ENCODE measurements around the gene HDHD2.

Gene HDHD2

DNA sequence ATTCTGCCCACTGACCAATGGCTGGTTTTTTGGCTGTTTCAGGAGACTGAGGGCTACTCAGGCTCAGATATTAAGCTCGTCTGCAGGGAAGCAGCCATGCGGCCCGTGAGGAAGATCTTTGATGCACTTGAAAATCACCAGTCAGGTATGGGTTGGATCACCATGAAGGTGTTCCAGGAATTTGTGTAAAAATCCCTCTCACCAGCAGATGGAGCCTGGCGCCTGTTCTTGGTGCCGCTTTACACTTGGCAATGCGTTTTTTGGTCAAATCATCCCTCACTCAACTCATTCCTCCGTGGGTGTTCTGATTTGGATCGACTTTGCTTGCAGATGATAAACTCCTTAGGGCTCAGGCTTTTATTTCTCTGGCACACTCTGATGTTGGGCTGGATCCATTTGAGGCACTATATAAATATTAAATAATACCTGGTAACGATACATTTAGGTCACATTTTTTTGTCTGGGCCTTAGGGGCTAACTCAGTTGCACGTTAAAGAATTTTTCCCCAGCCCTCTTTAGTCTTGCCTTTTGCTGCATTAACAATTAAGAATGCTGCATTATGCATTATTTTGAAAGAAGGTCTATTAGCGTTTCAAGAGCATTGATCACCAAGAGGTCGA is 50.0 kb downstream of the HDHD2 start:
- Histone ChIP-seq H3K36me3 (ENCODE audit: control insufficient read depth, insufficient read depth, low read length) (no peaks in the 10 kb centered on the region), H3K9ac (ENCODE audit: low read depth, low read length) (no peak overlapping the region), H3K4me1 (ENCODE audit: control insufficient read depth, insufficient read depth, low read length) (no peaks in the 10 kb centered on the region), H3K27me3 (ENCODE audit: control insufficient read depth, insufficient read depth, low read length) (no peaks in the 10 kb centered on the region), H3K9me3 (ENCODE audit: control insufficient read depth, insufficient read depth, low read length) (no peaks in the 10 kb centered on the region), H3K4me3 (ENCODE audit: low read depth, low read length) (no peak overlapping the region)

DNA sequence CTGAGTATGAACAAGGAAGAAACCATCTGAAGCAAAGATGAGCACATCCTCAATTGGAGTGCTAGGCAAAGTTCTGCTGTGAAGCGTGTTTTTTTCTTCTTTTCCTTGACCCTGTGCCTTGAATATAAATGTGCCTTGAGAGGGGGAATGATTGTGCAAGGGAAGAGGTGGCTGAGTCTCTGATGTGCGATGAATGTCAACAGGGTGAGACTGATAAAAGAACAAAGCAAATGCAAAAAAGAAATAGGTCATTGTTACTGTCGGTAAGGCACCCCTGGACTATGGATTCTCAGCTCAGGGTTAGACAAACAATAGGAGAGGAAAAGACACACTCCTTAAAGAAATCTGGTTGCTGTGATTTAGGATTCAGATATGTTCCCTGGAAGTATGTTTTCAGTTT is 54.5 kb downstream of the HDHD2 start:
- Histone ChIP-seq H3K4me3 (ENCODE audit: low read depth, low read length) (no peak overlapping the region), H3K27me3 (ENCODE audit: control insufficient read depth, insufficient read depth, low read length) (no peaks in the 10 kb centered on the region), H3K9me3 (ENCODE audit: control insufficient read depth, insufficient read depth, low read length) (no peaks in the 10 kb centered on the region), H3K9ac (ENCODE audit: low read depth, low read length) (peak overlapping the region; percentile 1), H3K4me1 (ENCODE audit: control insufficient read depth, insufficient read depth, low read length) (no peaks in the 10 kb centered on the region), H3K36me3 (ENCODE audit: control insufficient read depth, insufficient read depth, low read length) (no peaks in the 10 kb centered on the region)

DNA sequence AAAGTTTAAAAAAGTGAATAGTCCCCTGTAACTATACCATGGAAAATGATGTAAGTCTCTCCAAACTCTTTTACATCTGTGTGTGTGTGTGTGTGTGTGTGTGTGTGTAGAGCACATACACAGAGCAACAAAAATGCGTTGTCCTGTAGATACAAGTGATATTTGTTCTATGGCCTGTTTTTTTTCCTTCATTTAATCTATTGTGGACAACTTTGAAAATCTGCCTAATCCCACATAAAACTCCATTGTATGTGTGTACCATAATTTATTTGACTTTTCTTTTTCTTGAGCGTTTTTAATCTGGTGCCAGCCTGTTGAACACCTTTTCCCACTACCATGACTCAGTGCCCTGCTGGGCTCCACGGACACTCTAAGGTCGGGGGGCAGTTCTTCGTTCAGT is 62.6 kb downstream of the HDHD2 start:
- Histone ChIP-seq H3K27me3 (ENCODE audit: control insufficient read depth, insufficient read depth, low read length) (no peaks in the 10 kb centered on the region), H3K4me3 (ENCODE audit: low read depth, low read length) (no peak overlapping the region), H3K9me3 (ENCODE audit: control insufficient read depth, insufficient read depth, low read length) (no peaks in the 10 kb centered on the region), H3K9ac (ENCODE audit: low read depth, low read length) (no peak overlapping the region), H3K4me1 (ENCODE audit: control insufficient read depth, insufficient read depth, low read length) (no peaks in the 10 kb centered on the region), H3K36me3 (ENCODE audit: control insufficient read depth, insufficient read depth, low read length) (no peaks in the 10 kb centered on the region)

DNA sequence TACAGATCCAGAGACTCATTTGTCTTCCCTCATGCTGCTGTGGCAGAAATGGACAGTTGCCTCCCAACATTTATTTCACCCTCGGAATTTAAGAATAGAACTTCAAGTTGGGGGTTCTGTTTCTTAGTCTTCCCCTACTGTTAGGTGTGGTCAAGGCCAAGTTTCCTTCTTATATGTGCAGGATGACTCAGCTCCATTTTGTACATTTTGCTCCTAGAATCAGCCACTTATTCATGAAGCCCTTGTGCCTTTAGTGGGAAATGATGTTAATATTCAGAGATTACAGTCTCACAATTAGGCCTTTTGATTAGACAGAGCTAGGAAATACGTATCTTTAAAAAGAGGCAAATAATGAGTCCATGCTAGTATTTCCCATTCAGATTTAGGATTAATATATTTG is 68.7 kb downstream of the HDHD2 start:
- Histone ChIP-seq H3K4me3 (ENCODE audit: low read depth, low read length) (no peak overlapping the region), H3K27me3 (ENCODE audit: control insufficient read depth, insufficient read depth, low read length) (no peaks in the 10 kb centered on the region), H3K4me1 (ENCODE audit: control insufficient read depth, insufficient read depth, low read length) (no peaks in the 10 kb centered on the region), H3K9me3 (ENCODE audit: control insufficient read depth, insufficient read depth, low read length) (no peaks in the 10 kb centered on the region), H3K9ac (ENCODE audit: low read depth, low read length) (no peak overlapping the region), H3K36me3 (ENCODE audit: control insufficient read depth, insufficient read depth, low read length) (no peaks in the 10 kb centered on the region)

DNA sequence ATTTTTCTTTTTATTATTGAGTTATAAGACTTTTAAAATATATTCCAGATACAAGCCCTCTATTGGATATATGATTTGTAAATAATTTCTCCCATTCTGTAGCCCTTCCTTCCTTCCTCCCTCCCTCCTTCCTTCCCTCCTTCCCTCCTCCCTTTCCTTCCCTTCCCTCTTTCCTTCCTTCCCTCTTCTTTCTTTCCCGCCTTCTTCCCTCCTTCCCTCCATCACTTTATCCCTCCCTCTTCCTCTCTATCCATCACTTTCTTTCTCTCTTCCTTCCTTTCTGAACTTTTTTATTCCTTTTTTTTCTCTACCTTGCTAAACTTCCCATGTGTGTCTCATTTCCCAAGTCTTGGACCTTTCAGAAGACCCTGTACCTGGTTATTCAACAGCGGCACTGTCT is 69.4 kb downstream of the HDHD2 start:
- H3K4me3 ChIP-seq (ENCODE audit: low read depth, low read length) = no peak overlapping the region
- no peak overlapping the region for H3K9ac ChIP-seq (ENCODE audit: low read depth, low read length)
- no peaks in the 10 kb centered on the region for H3K4me1 ChIP-seq (ENCODE audit: control insufficient read depth, insufficient read depth, low read length)

GRCh38 chr18:47077111-47077510 is 73.2 kb downstream of the HDHD2 start:
- H3K36me3 ChIP-seq (ENCODE audit: control insufficient read depth, insufficient read depth, low read length) = no peaks in the 10 kb centered on the region
- no peak overlapping the region for H3K9ac ChIP-seq (ENCODE audit: low read depth, low read length)
- H3K4me3 ChIP-seq (ENCODE audit: low read depth, low read length) = no peak overlapping the region
- H3K4me1 ChIP-seq (ENCODE audit: control insufficient read depth, insufficient read depth, low read length) = peaks cover 7% of the 10 kb centered on the region
- no peaks in the 10 kb centered on the region for H3K9me3 ChIP-seq (ENCODE audit: control insufficient read depth, insufficient read depth, low read length)
- no peaks in the 10 kb centered on the region for H3K27me3 ChIP-seq (ENCODE audit: control insufficient read depth, insufficient read depth, low read length)

More for the DNA sequence above, 69.4 kb downstream of the HDHD2 start:
- Histone ChIP-seq H3K9me3 (ENCODE audit: control insufficient read depth, insufficient read depth, low read length) (no peaks in the 10 kb centered on the region), H3K36me3 (ENCODE audit: control insufficient read depth, insufficient read depth, low read length) (no peaks in the 10 kb centered on the region), H3K27me3 (ENCODE audit: control insufficient read depth, insufficient read depth, low read length) (no peaks in the 10 kb centered on the region)

DNA sequence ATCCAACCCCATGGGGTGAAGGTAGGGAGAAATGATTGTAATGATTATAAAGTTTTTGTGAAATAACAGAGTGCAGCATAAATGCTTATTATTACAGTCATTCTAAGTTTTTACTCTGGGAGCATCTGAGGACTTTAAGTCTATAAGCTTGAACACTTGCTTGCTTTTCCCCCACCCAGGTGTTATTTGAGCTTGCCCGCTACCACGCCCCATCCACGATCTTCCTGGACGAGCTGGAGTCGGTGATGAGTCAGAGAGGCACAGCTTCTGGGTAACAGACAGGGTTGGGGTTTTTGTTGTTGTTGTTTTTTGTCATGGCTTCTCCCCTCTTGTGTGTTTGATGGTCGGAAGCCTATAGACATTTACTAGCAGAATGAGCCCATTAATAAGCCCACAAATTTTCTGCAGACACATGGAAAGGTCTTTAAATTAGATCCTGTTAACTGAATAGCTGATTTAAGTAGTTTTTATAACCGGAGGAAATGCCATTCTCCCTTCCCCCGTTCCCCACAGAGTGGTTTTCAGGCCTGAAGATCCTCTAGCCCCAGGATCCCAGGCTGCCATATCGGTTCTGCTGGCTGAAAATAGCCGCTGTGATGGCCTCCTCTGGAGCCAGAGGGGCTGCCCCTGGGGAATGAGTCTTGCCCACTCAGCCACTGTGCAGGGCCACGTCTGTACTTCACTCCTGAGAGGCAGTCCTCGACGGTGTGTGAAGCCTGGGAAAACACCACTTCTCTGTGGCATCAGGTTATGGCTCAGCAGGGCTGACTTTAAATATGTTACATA is 75.0 kb downstream of the HDHD2 start:
- Histone ChIP-seq H3K36me3 (ENCODE audit: control insufficient read depth, insufficient read depth, low read length) (no peaks in the 10 kb centered on the region), H3K4me3 (ENCODE audit: low read depth, low read length) (no peak overlapping the region), H3K9me3 (ENCODE audit: control insufficient read depth, insufficient read depth, low read length) (no peaks in the 10 kb centered on the region), H3K27me3 (ENCODE audit: control insufficient read depth, insufficient read depth, low read length) (no peaks in the 10 kb centered on the region), H3K4me1 (ENCODE audit: control insufficient read depth, insufficient read depth, low read length) (peaks cover 7% of the 10 kb centered on the region), H3K9ac (ENCODE audit: low read depth, low read length) (peak overlapping the region; percentile 17)

GRCh38 chr18:47067648-47068047 is 82.7 kb downstream of the HDHD2 start:
- Histone ChIP-seq H3K9me3 (ENCODE audit: control insufficient read depth, insufficient read depth, low read length) (no peaks in the 10 kb centered on the region), H3K9ac (ENCODE audit: low read depth, low read length) (no peak overlapping the region), H3K4me1 (ENCODE audit: control insufficient read depth, insufficient read depth, low read length) (no peaks in the 10 kb centered on the region), H3K4me3 (ENCODE audit: low read depth, low read length) (no peak overlapping the region), H3K36me3 (ENCODE audit: control insufficient read depth, insufficient read depth, low read length) (no peaks in the 10 kb centered on the region), H3K27me3 (ENCODE audit: control insufficient read depth, insufficient read depth, low read length) (no peaks in the 10 kb centered on the region)

GRCh38 chr18:47063096-47063495 is 87.2 kb downstream of the HDHD2 start:
- Histone ChIP-seq H3K36me3 (ENCODE audit: control insufficient read depth, insufficient read depth, low read length) (no peaks in the 10 kb centered on the region), H3K9ac (ENCODE audit: low read depth, low read length) (no peak overlapping the region), H3K4me3 (ENCODE audit: low read depth, low read length) (no peak overlapping the region), H3K4me1 (ENCODE audit: control insufficient read depth, insufficient read depth, low read length) (no peaks in the 10 kb centered on the region), H3K9me3 (ENCODE audit: control insufficient read depth, insufficient read depth, low read length) (no peaks in the 10 kb centered on the region), H3K27me3 (ENCODE audit: control insufficient read depth, insufficient read depth, low read length) (no peaks in the 10 kb centered on the region)

DNA sequence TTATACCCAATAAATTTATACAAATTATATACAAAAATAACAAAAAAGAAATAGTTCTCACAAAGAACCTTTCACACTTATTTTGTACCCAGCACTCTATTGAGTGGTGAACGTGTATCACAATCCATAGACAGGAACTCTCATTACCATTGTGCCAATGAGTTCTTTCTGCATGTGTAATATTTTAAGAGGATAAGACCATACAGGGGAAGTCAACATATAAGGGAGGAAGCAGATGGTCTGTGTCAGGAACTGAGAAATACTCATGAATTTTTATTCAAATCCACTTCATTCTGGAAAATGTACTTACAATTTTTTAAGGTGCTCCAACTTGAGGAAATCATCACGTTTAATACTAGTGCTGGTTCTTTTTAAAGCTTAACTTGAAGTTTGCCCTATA is 87.8 kb downstream of the HDHD2 start:
- H3K4me1 ChIP-seq (ENCODE audit: control insufficient read depth, insufficient read depth, low read length) = no peaks in the 10 kb centered on the region
- H3K9ac ChIP-seq (ENCODE audit: low read depth, low read length) = no peak overlapping the region
- H3K9me3 ChIP-seq (ENCODE audit: control insufficient read depth, insufficient read depth, low read length) = no peaks in the 10 kb centered on the region
- no peaks in the 10 kb centered on the region for H3K36me3 ChIP-seq (ENCODE audit: control insufficient read depth, insufficient read depth, low read length)
- no peaks in the 10 kb centered on the region for H3K27me3 ChIP-seq (ENCODE audit: control insufficient read depth, insufficient read depth, low read length)
- H3K4me3 ChIP-seq (ENCODE audit: low read depth, low read length) = no peak overlapping the region
